Aorta (tissue), 5 donors: ENCODE measurements around the gene PHETA1. TPM values are rescaled to one million over a fixed set of nuclear protein-coding genes. Genes with fewer than 3 reads are reported as not detected.
A peak's percentile ranks its signal among the peaks of the same experiment; 100 is the strongest.

Experiments
- ATAC-seq: fragments of 200-7000 bp; cut with Tn5 transposase; one replicate; pipeline ENCODE4 v1.9.1; 2022; ENCODE audit warnings: moderate library complexity; ENCODE audit not compliant: low FRiP score
- DNase-seq, 2 donors: peaks; one replicate each; pipeline ENCODE4 v3.0.0-alpha.2; 2020
- H3K27ac ChIP-seq, 2 donors: one replicate each; pipeline ENCODE4 v1.5.1; 2013; ENCODE audit warnings: low read length in 2 of 2, mild to moderate bottlenecking in 2 of 2, moderate library complexity in 2 of 2, control low read depth in 1 of 2, inconsistent platforms in 1 of 2, low read depth in 1 of 2
- H3K27me3 ChIP-seq, 2 donors: one replicate each; pipeline ENCODE4 v1.6.1; 2013; ENCODE audit warnings: control low read depth in 1 of 2, low read length in 1 of 2, mild to moderate bottlenecking in 1 of 2, moderate library complexity in 1 of 2; ENCODE audit not compliant: insufficient read depth in 2 of 2, control insufficient read depth in 1 of 2
- H3K36me3 ChIP-seq, 2 donors: one replicate each; pipeline ENCODE4 v1.6.1; 2013; ENCODE audit warnings: control low read depth in 1 of 2, low read length in 1 of 2, mild to moderate bottlenecking in 1 of 2; ENCODE audit not compliant: insufficient read depth in 2 of 2, control insufficient read depth in 1 of 2
- H3K4me1 ChIP-seq, 2 donors: one replicate each; pipeline ENCODE4 v1.6.1; 2013; ENCODE audit warnings: low read length in 2 of 2, control low read depth in 1 of 2, mild to moderate bottlenecking in 1 of 2, moderate library complexity in 1 of 2; ENCODE audit not compliant: insufficient read depth in 2 of 2, control insufficient read depth in 1 of 2
- H3K4me3 ChIP-seq, 2 donors: one replicate each; pipeline ENCODE4 v1.5.1; 2013; ENCODE audit warnings: low read length in 2 of 2, control low read depth in 1 of 2, mild to moderate bottlenecking in 1 of 2
- H3K9me3 ChIP-seq: one replicate; pipeline ENCODE4 v1.6.1; 2013; ENCODE audit warnings: mild to moderate bottlenecking, low read length; ENCODE audit not compliant: control insufficient read depth
- whole genome bisulfite sequencing, 2 donors: extraction: QIAGEN DNeasy Blood & Tissue Kit; methylation state at CpG; one replicate each; pipeline ENCODE4 v1.1.7; 2013; 5-methylcytosine and 5-hydroxymethylcytosine counted together
- intact Hi-C, 2 donors: fragments of 100-400 bp; cut with DNase I; formaldehyde crosslinking; loops; one replicate each; pipeline versions ENCODE4 v1.14.2 to v1.15.0; 2022
- polyA plus RNA-seq, 2 donors: library from polyadenylated mRNA; stranded (reverse); fragments of 200-250 nt; gene quantifications; one replicate each; pipeline ENCODE4 v1.2.3, GENCODE V29; 2013
- total RNA-seq, 2 donors: library from RNA; stranded (reverse); fragmentation: NEBNext Ultra II Directional; extraction: Animal tissue kit (Norgen Biotek cat#: 25700); gene quantifications; one replicate each; pipeline ENCODE4 v1.2.1, GENCODE V29; 2021
- donor health status: healthy with polysubstance abuse.
- donor health status: Bipolar disorder and iron deficiency.
- donor health status: DM: no; HTN: no; CAD: no.
- donor health status: DM: no; HTN: no; CAD: no.
- donor health status: DM: yes; HTN: yes; CAD: no.

PHETA1 gene
- total and polyA plus RNA-seq, 4 donors, result 6.9 to 13.5 (median 11.1) TPM

- peak in 1 of 2 donors; percentile 55 for DNase-seq
- H3K36me3 ChIP-seq, result no peaks in the 10 kb centered on the region
- no peaks in the 10 kb centered on the region for H3K27me3 ChIP-seq
- intact Hi-C loops, result no loop called here
- 19 to 27% methylated on average over 7 of the region's 7 CpGs for WGBS, 2 donors
- ATAC-seq, result no peak
- peak overlapping the region in 1 of 2 donors; percentile 73 for H3K4me3 ChIP-seq
- no peaks in the 10 kb centered on the region for H3K4me1 ChIP-seq
- no peak overlapping the region for H3K27ac ChIP-seq
- no peaks in the 10 kb centered on the region for H3K9me3 ChIP-seq
These were observed 1.2 kb downstream of the PHETA1 start for GRCh38 chr12:111367661-111368221.

DNA sequence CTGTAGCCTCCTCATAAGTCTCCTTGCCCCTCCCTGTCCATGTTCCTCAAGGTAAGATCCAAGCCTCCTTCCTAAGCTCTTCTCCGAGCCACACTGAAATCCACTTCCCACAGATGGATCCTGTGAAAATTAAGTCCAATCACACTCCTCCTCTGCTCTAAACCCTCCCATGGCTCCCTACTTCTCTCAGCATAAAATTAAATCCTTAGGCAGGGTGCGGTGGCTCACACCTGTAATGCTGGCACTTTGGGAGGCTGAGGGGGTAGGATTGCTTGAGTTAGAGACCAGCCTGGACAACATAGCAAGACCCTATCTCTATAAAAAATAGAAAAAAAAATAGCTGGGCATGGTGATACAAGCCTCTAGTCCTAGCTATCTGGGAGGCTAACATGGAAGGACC is 2.3 kb downstream of the PHETA1 start:
- Histone ChIP-seq H3K27me3 (no peaks in the 10 kb centered on the region), H3K4me3 (no peak overlapping the region), H3K36me3 (no peaks in the 10 kb centered on the region), H3K27ac (no peak overlapping the region), H3K4me1 (no peaks in the 10 kb centered on the region), H3K9me3 (no peaks in the 10 kb centered on the region)
- WGBS, 2 donors, result 97 to 98% methylated on average over 2 of the region's 2 CpGs
- intact Hi-C loops, result no loop called here
- DNase-seq (no peak), ATAC-seq (no peak)

- Histone ChIP-seq H3K36me3 (no peaks in the 10 kb centered on the region), H3K27ac (no peak overlapping the region), H3K27me3 (no peaks in the 10 kb centered on the region), H3K4me1 (no peaks in the 10 kb centered on the region), H3K9me3 (no peaks in the 10 kb centered on the region), H3K4me3 (no peak overlapping the region)
- intact Hi-C loops, result no loop called here
- WGBS, 2 donors, result 94 to 98% methylated on average over 10 of the region's 10 CpGs
- DNase-seq, result no peak
- no peak for ATAC-seq
These were observed 2.8 kb downstream of the PHETA1 start for GRCh38 chr12:111366075-111366474.

DNA sequence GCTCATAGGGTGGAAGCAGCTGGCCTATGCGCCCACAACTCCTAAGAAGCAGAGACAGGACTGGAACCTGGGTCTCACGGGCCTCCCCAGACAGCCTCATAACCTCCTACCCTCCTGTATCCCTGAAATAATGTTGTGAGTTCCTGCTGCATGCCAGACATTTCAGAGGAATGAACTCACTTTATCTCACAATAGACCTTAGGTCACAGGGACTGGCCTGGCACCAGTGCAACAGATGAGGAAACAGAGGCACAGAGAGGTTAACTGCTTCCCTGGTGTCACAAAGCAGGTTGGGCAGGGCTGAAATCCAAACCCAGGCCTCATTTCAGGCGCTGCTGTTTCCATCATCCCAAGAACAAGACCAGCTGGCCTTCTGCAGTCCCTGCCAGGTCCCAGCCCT is 5.3 kb downstream of the PHETA1 start:
- WGBS, 2 donors, result 70 to 74% methylated on average over 3 of the region's 3 CpGs
- no peaks in the 10 kb centered on the region for H3K9me3 ChIP-seq
- H3K27ac ChIP-seq, result no peak overlapping the region
- ATAC-seq (no peak), DNase-seq (no peak)
- H3K4me3 ChIP-seq, result no peak overlapping the region
- no peaks in the 10 kb centered on the region for H3K36me3 ChIP-seq
- H3K27me3 ChIP-seq, result no peaks in the 10 kb centered on the region
- intact Hi-C loops, result no loop called here
- H3K4me1 ChIP-seq, result no peaks in the 10 kb centered on the region

DNA sequence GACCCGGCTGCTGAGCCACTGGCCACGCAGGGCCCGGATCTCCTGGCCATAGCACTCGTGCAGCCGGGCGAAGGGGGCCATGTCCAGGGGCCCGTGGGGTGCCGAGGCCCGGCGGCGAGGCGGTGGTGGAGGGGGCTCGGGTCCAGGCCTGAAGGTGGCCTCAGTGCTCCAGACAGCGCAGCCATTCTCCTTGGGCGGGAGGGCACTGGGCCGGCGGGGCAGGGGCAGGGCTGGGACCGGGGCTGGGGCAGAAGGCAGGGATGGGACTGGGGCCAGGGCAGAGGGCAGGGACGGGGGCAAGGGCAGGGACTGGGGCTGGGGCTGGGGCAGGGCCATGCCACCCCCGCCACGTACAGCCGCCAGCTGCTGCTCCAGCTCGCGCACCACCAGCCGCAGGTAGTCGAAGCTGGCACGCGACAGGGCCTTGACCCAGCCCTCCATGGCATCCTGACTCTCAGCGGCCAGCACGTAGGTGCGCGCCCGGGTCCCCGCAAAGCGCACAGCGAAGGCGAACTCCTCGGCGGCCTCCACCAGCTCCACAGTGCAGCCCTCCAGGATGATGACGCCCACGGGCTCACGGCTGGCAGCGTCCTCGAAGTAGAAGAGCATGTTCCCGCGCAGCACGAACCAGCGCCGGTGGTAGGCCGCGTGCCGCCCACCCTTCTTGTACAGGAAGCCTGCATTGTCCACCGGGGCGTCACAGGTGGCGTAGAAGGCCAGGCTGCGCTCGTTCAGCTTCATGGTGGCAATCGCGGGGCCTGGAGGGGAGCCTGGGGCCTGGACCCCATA is 6.0 kb downstream of the PHETA1 start:
- ATAC-seq, result no peak
- H3K36me3 ChIP-seq, result no peaks in the 10 kb centered on the region
- H3K4me1 ChIP-seq, result no peaks in the 10 kb centered on the region
- H3K4me3 ChIP-seq, result no peak overlapping the region
- peak in 1 of 2 donors; percentile 76 for DNase-seq
- no peaks in the 10 kb centered on the region for H3K9me3 ChIP-seq
- intact Hi-C loops, result no loop called here
- WGBS, 2 donors, result 95 to 96% methylated on average over 51 to 59 of the region's 59 CpGs
- H3K27ac ChIP-seq, result no peak overlapping the region
- H3K27me3 ChIP-seq, result no peaks in the 10 kb centered on the region

DNA sequence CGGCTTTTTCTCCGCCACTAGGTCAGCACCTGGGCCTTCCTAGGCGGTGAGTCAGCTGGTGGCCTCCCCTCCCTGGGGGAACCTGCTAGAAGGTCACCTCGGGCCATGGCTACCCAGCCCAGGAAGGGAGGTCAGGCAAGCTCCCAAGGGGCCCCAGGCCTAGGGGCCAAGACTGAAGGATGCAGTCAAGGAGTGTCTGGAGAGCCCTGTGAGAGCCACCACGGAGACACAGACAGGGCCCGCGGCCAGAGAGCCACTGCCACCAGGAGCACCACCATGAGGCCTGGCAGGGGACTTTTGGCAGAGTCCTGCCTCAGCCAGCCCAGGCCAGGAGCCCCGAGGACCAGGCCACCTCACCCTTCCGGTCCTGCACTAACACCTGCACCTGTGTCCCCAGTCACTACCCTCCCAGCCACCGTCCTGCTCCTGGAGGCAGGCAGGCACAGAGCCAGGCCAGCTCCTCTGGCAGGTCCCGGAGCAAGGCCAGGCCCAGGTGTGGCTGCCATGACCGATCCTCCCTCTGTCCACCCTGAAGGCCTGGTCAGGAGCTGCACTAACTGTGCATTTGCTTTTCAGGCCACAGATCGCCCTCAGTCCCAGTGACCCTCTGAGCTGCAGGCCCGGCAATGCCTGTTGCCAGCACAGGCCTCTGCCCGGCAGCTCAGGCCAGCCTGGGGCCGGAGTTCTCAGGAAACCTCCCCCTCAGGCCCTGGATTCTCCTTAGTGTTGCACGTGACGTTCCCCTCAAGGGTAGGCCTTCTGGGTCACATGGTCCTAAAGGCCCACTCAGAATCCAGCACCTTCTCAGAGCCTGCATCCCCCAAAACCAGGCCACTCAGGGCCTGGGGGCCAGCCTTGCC is 6.9 kb downstream of the PHETA1 start:
- no peak overlapping the region for H3K4me3 ChIP-seq
- ATAC-seq, result peak; percentile 16
- DNase-seq, result no peak
- intact Hi-C loops, result no loop called here
- H3K27ac ChIP-seq, result no peak overlapping the region
- H3K9me3 ChIP-seq, result no peaks in the 10 kb centered on the region
- no peaks in the 10 kb centered on the region for H3K4me1 ChIP-seq
- H3K27me3 ChIP-seq, result no peaks in the 10 kb centered on the region
- 75 to 79% methylated on average over 18 of the region's 18 CpGs for WGBS, 2 donors
- no peaks in the 10 kb centered on the region for H3K36me3 ChIP-seq

DNA sequence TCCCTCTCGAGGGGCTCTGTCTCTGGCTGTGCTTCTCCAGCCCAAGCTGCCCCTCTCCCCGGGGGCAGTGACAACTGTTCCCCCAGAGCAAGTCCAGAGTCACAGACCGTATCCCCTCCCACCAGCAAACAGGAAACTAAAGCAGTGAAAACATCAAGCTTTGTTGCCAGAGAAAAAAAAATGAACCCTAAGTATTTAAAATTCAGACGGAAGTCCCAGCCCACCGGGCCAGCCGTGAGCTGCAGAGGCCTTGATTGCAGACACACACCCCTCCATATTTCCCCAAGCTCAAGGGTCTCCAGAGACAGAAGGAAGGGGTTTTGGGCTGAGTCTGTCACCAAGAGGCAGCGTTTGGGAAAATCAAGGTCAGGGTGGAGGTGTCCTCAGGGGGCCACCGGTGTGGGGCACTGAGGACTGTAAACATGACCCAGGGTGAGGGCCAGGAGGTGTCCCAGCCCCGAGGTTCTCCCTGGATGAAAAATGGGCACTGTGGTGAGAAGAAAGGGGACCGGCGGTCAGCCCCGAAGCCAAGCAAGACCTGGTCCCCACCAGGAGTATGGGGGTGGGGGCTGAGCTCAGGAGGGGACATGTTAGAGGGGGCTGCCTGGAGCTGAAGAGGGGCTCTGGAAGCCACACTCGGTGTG is 7.7 kb downstream of the PHETA1 start:
- Histone ChIP-seq H3K36me3 (no peaks in the 10 kb centered on the region), H3K27ac (no peak overlapping the region), H3K9me3 (no peaks in the 10 kb centered on the region), H3K27me3 (no peaks in the 10 kb centered on the region), H3K4me3 (no peak overlapping the region), H3K4me1 (no peaks in the 10 kb centered on the region)
- DNase-seq, result no peak
- no peak for ATAC-seq
- 68 to 70% methylated on average over 13 of the region's 13 CpGs for WGBS, 2 donors
- intact Hi-C loops, result no loop called here

DNA sequence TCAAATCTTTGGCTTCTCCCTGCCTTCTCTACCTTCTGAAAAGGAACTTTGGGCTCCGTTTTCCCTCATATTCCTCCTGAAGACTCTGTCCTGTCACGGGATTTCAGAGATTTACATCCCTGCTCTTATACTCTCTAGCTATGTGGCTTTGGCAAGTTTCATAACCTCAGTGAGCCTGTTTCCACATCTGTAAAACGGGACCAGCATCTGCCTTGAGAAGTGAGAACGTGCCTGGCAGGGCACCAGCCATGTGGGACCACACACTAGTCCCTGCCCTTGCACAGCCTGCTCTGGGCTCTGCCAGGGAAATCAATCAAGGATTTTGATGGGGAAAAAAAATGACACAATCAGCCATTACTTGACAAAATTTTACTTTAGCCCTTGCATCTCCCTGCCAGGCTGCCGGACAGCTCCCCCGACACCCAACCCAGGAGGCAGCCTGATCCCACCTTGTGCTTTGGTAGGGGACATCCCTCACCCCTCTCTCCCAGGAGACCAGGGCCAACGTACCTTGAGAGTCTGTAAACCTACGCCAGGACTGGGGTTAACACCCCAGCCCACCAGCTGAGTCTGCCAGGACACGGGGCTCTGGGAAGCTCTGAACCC is 8.5 kb downstream of the PHETA1 start:
- H3K27ac ChIP-seq, result no peak overlapping the region
- WGBS, 2 donors, result 55 to 57% methylated on average over 9 of the region's 9 CpGs
- no peaks in the 10 kb centered on the region for H3K36me3 ChIP-seq
- DNase-seq, result no peak
- intact Hi-C loops, result no loop called here
- H3K4me1 ChIP-seq, result no peaks in the 10 kb centered on the region
- ATAC-seq, result no peak
- H3K9me3 ChIP-seq, result no peaks in the 10 kb centered on the region
- H3K4me3 ChIP-seq, result no peak overlapping the region
- H3K27me3 ChIP-seq, result no peaks in the 10 kb centered on the region
